Lung (tissue), 12 donors: Measurements from ENCODE around the gene BMPR2. TPM values are rescaled to one million over a fixed set of nuclear protein-coding genes. Genes with fewer than 3 reads are reported as not detected.

ENCODE experiments used
- ATAC-seq: fragments of 200-7000 bp; cut with Tn5 transposase; one replicate; pipeline ENCODE4 v1.9.1; 2020; ENCODE audit warnings: moderate number of reproducible peaks; ENCODE audit not compliant: insufficient read depth, low FRiP score
- DNase-seq, 3 donors: peaks; one replicate each; pipeline ENCODE4 v3.0.0-alpha.2; 2013 to 2017
- H3K27ac ChIP-seq, 2 donors: one replicate each; pipeline ENCODE4 v1.5.1; 2013; ENCODE audit warnings: mild to moderate bottlenecking in 2 of 2, moderate library complexity in 2 of 2, control low read depth in 1 of 2, inconsistent platforms in 1 of 2, low read depth in 1 of 2, low read length in 1 of 2
- H3K27me3 ChIP-seq, 3 donors: one replicate each; pipeline ENCODE4 v1.5.1; 2013; ENCODE audit warnings: low read length in 2 of 3; ENCODE audit not compliant: control insufficient read depth in 3 of 3, insufficient read depth in 3 of 3
- H3K36me3 ChIP-seq, 4 donors: one replicate each; pipeline ENCODE4 v1.5.1; 2013; ENCODE audit warnings: low read length in 4 of 4, mild to moderate bottlenecking in 1 of 4, moderate library complexity in 1 of 4; ENCODE audit not compliant: control insufficient read depth in 4 of 4, insufficient read depth in 4 of 4
- H3K4me1 ChIP-seq, 5 donors: one replicate each; pipeline ENCODE4 v1.5.1; 2013; ENCODE audit warnings: low read length in 5 of 5, mild to moderate bottlenecking in 2 of 5, moderate library complexity in 1 of 5; ENCODE audit not compliant: control insufficient read depth in 5 of 5, insufficient read depth in 5 of 5
- H3K4me3 ChIP-seq: one replicate; pipeline ENCODE4 v1.5.1; 2013; ENCODE audit warnings: mild to moderate bottlenecking, control low read depth, moderate library complexity
- H3K9ac ChIP-seq, 2 donors: one replicate each; pipeline ENCODE4 v1.5.1; 2013; ENCODE audit warnings: low read length in 2 of 2, control low read depth in 1 of 2; ENCODE audit not compliant: insufficient read depth in 1 of 2
- H3K9me3 ChIP-seq, 4 donors: one replicate each; pipeline ENCODE4 v1.5.1; 2013; ENCODE audit warnings: low read length in 3 of 4, mild to moderate bottlenecking in 1 of 4, moderate library complexity in 1 of 4; ENCODE audit not compliant: control insufficient read depth in 4 of 4, insufficient read depth in 3 of 4
- WGBS, 2 donors: extraction: QIAGEN DNeasy Blood & Tissue Kit; methylation state at CpG; one replicate each; pipeline ENCODE4 v1.1.7; 2013; 5-methylcytosine and 5-hydroxymethylcytosine counted together
- polyA plus RNA-seq, 2 donors: library from polyadenylated mRNA; stranded (reverse); fragments of 200-250 nt; gene quantifications; one replicate each; pipeline ENCODE4 v1.2.1, GENCODE V29; 2013
- total RNA-seq, 2 donors: library from RNA; depleted of rRNA in 1 of 2; stranded (reverse); fragments of >200 nt in 1 of 2; gene quantifications; one replicate each; pipeline ENCODE4 v1.2.1, GENCODE V29; 2014 to 2021
- TF ChIP-seq, protein P1 (sequence below): IDR thresholded peaks from 2 replicates; pipeline ENCODE4 v1.5.1; 2012; ENCODE audit warnings: mild to moderate bottlenecking; ENCODE audit errors: control extremely low read depth, extremely low read depth
- donor health status: control.
- donor health status: control.
- donor health status: Bipolar disorder and iron deficiency.
- donor health status: healthy.
- donor health status: DM: yes; HTN: yes; CAD: no.

BMPR2 gene
- total and polyA plus RNA-seq, 4 donors: 11.4 to 107 (median 36.7) TPM

DNA sequence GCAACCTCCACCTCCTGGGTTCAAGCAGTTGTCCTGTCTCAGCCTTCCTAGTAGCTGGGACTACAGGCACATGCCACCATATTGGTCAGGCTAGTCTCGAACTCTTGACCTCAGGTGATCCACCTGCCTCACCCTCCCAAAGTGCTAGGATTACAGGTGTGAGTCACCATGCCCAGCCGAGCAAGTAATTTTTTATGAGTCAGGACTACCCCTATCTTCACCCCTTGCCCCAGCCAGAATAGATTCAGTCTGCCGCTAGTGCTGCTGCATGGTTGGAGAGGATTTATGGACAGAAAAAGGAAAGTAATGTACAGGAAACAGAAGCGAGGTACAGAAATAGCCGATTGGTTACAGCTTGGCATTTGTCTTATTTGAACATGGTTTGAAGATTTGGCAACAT is 48.9 kb downstream of the BMPR2 start:
- H3K27ac ChIP-seq: no peak overlapping the region
- H3K9ac ChIP-seq: no peak overlapping the region
- H3K36me3 ChIP-seq: peaks cover 0 to 1% (median 0%) of the 10 kb centered on the region in 4 donors
- H3K27me3 ChIP-seq: no peaks in the 10 kb centered on the region
- H3K4me1 ChIP-seq: peaks cover 0 to 20% (median 3%) of the 10 kb centered on the region in 5 donors
- H3K9me3 ChIP-seq: no peaks in the 10 kb centered on the region
- H3K4me3 ChIP-seq: no peak overlapping the region
- TF ChIP-seq, protein P1, sequence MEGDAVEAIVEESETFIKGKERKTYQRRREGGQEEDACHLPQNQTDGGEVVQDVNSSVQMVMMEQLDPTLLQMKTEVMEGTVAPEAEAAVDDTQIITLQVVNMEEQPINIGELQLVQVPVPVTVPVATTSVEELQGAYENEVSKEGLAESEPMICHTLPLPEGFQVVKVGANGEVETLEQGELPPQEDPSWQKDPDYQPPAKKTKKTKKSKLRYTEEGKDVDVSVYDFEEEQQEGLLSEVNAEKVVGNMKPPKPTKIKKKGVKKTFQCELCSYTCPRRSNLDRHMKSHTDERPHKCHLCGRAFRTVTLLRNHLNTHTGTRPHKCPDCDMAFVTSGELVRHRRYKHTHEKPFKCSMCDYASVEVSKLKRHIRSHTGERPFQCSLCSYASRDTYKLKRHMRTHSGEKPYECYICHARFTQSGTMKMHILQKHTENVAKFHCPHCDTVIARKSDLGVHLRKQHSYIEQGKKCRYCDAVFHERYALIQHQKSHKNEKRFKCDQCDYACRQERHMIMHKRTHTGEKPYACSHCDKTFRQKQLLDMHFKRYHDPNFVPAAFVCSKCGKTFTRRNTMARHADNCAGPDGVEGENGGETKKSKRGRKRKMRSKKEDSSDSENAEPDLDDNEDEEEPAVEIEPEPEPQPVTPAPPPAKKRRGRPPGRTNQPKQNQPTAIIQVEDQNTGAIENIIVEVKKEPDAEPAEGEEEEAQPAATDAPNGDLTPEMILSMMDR: no peak
- DNase-seq (no peak), ATAC-seq (no peak)
- 84 to 88% methylated on average over 5 of the region's 5 CpGs for WGBS, 2 donors

DNA sequence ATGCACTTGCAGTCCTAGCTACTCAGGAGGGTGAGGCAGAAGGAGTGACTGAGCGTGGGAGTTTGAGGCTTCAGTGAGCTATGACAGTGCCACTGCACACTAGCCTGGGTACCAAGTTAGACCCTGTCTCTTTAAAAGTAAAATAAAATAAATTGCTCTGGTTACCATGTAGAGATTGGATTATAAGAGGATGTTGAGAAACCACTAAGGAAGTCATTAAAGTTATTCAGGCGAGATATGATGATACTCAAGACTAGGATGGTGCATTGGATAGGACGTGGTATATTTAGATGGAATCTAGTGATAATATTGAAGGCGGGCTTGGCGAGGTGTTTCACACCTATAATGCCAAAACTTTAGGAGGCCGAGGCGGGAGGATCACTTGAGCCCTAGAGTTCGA is 50.6 kb downstream of the BMPR2 start:
- H3K9ac ChIP-seq: no peak overlapping the region
- TF ChIP-seq, protein P1: no peak
- no peaks in the 10 kb centered on the region for H3K9me3 ChIP-seq
- WGBS, 2 donors: 51 to 58% methylated on average over 8 of the region's 8 CpGs
- ATAC-seq (no peak), DNase-seq (no peak)
- no peaks in the 10 kb centered on the region for H3K27me3 ChIP-seq
- H3K4me3 ChIP-seq: no peak overlapping the region
- H3K4me1 ChIP-seq: peaks cover 0 to 17% (median 3%) of the 10 kb centered on the region in 5 donors
- peaks cover 0 to 1% (median 0%) of the 10 kb centered on the region in 4 donors for H3K36me3 ChIP-seq
- peak overlapping the region in 1 of 2 donors; percentile 40 for H3K27ac ChIP-seq

DNA sequence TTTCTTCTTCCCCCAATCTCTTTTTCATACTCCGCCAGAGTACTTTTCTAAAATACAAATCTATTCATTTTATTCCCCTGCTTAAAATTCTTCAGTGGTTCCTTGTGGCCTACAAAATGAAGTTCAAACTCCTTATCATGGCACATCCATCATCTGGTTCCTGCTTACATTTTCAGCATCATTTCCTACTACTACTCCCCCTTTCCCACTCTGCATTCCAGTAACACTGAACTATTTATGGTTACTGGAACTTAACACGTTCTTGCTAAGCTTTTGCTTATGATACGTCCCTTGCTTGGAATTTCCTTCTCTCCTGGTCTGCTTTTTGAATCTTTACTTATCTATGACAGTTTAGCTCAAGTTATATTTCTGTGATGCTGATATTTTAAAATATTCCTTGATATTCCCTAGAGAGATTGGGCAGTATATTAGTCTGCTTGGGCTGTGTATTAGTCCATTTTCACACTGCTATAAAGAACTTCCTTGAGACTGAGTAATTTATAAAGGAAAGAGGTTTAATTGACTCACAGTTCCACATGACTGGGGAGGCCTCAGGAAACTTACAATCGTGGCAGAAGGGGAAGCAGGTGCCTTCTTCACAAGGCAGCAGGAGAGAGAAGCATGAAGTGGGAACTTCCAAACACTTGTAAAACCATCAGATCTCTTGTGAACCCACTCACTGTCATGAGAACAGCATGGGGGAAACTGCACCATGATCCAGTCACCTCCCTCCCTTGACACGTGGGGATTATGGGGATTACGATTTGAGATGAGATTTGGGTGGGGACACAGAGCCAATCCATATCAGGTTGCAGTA is 53.2 kb downstream of the BMPR2 start:
- Histone ChIP-seq H3K36me3 (no peaks in the 10 kb centered on the region), H3K27me3 (no peaks in the 10 kb centered on the region), H3K9me3 (no peaks in the 10 kb centered on the region), H3K4me1 (peaks cover 0 to 10% (median 3%) of the 10 kb centered on the region in 5 donors), H3K4me3 (no peak overlapping the region), H3K9ac (no peak overlapping the region), H3K27ac (peak overlapping the region in 1 of 2 donors; percentile 87)
- ATAC-seq (peak; percentile 34), DNase-seq (peak in 2 of 3 donors; percentile 61 to 67)
- TF ChIP-seq, protein P1: no peak
- 58 to 76% methylated on average over 6 of the region's 6 CpGs for WGBS, 2 donors
